GM19023 (cell line): ENCODE data around the gene TCF7L1.

Source experiments
- ATAC-seq: cut with Tn5 transposase; IDR thresholded peaks from one replicate; pipeline ENCODE4 v1.9.1; 2021; ENCODE audit warnings: mild to moderate bottlenecking, moderate library complexity; ENCODE audit not compliant: unreplicated experiment

Gene TCF7L1

GRCh38 chr2:85160966-85161960, 28.1 kb downstream of the TCF7L1 start:
- ATAC-seq = no peak

- no peak for ATAC-seq
These were observed 29.6 kb downstream of the TCF7L1 start for GRCh38 chr2:85162746-85163301.

- no peak for ATAC-seq
These were observed 30.5 kb downstream of the TCF7L1 start for GRCh38 chr2:85163675-85164074.

GRCh38 chr2:85164145-85164569, 31.0 kb downstream of the TCF7L1 start:
- ATAC-seq = no peak

- ATAC-seq = no peak
These were observed 32.0 kb downstream of the TCF7L1 start for GRCh38 chr2:85165088-85165690.

- ATAC-seq = no peak
These were observed 32.8 kb downstream of the TCF7L1 start for GRCh38 chr2:85166021-85166420.

- ATAC-seq = no peak
These were observed 34.3 kb downstream of the TCF7L1 start for GRCh38 chr2:85167479-85167878.

- no peak for ATAC-seq
These were observed 35.8 kb downstream of the TCF7L1 start for GRCh38 chr2:85168942-85169341.

GRCh38 chr2:85169581-85169980, 36.4 kb downstream of the TCF7L1 start:
- ATAC-seq = no peak

GRCh38 chr2:85170938-85171475, 37.8 kb downstream of the TCF7L1 start:
- no peak for ATAC-seq

GRCh38 chr2:85171916-85172315, 38.7 kb downstream of the TCF7L1 start:
- no peak for ATAC-seq

- ATAC-seq = no peak
These were observed 40.7 kb downstream of the TCF7L1 start for GRCh38 chr2:85173909-85174308.

- no peak for ATAC-seq
These were observed 41.8 kb downstream of the TCF7L1 start for GRCh38 chr2:85174943-85175342.

- no peak for ATAC-seq
These were observed 42.4 kb downstream of the TCF7L1 start for GRCh38 chr2:85175369-85176299.

- no peak for ATAC-seq
These were observed 44.0 kb downstream of the TCF7L1 start for GRCh38 chr2:85177031-85177824.

- ATAC-seq = no peak
These were observed 45.0 kb downstream of the TCF7L1 start for GRCh38 chr2:85178154-85178553.

- ATAC-seq = no peak
These were observed 45.8 kb downstream of the TCF7L1 start for GRCh38 chr2:85178980-85179411.

GRCh38 chr2:85179541-85179940, 46.3 kb downstream of the TCF7L1 start:
- no peak for ATAC-seq

- ATAC-seq = no peak
These were observed 47.3 kb downstream of the TCF7L1 start for GRCh38 chr2:85180322-85181133.
